ENCODE results near the gene CAB39. TPM values are rescaled to one million over a fixed set of nuclear protein-coding genes. Genes with fewer than 3 reads are reported as not detected.

The CAB39 gene
- total and polyA plus RNA-seq, 2 donors (not counting 1 experiment from before 2014, with no cell fraction given), result 21.7 to 75.7 TPM

- WGBS (ENCODE audit: insufficient coverage), result over 99% methylated on average over 12 of the region's 14 CpGs
- H3K4me2 ChIP-seq (replicated peaks; ENCODE audit: low read depth, low read length, poor library complexity, severe bottlenecking), result no peak overlapping the region
- no peak overlapping the region for H3K4me3 ChIP-seq (ENCODE audit: control extremely low read depth in 1 of 5, extremely low read depth in 1 of 5, insufficient read depth in 1 of 5, low read depth in 2 of 5, low read length in 4 of 5)
- H3K27ac ChIP-seq (ENCODE audit: low read length in 2 of 2), result no peak overlapping the region
- H3K27ac Mint-ChIP-seq, result no peak overlapping the region
- H3K36me3 ChIP-seq (replicated peaks in 1 of 2; ENCODE audit: control extremely low read depth in 1 of 2, control insufficient read depth in 1 of 2, extremely low read depth in 1 of 2, insufficient read depth in 2 of 2, low read length in 1 of 2), result no peaks in the 10 kb centered on the region
- H3K9me3 ChIP-seq (ENCODE audit: control extremely low read depth in 1 of 3, control insufficient read depth in 2 of 3, insufficient read depth in 1 of 3, low read length in 2 of 3), result peaks cover 0 to 5% (median 0%) of the 10 kb centered on the region in 3 donors
- H3K4me3 Mint-ChIP-seq, result peak overlapping the region; percentile 66
- H3K79me2 ChIP-seq (ENCODE audit: control insufficient read depth, insufficient read depth, low read length), result no peaks in the 10 kb centered on the region
- peaks cover 44% of the 10 kb centered on the region for H3K27me3 Mint-ChIP-seq
- H3K27me3 ChIP-seq (replicated peaks in 1 of 4; ENCODE audit: control extremely low read depth in 1 of 4, control insufficient read depth in 3 of 4, insufficient read depth in 4 of 4, low read length in 3 of 4), result peaks cover 0 to 44% (median 20%) of the 10 kb centered on the region in 4 experiments
- TF ChIP-seq CTCF (IDR thresholded peaks at IDR 0.05), result no peak
- TF ChIP-seq EZH2 (IDR thresholded peaks at IDR 0.05; ENCODE audit: borderline replicate concordance, insufficient read depth, low read depth, low read length, poor library complexity, severe bottlenecking), result no peak
- no peaks in the 10 kb centered on the region for H3K9me3 Mint-ChIP-seq (ENCODE audit: insufficient read depth)
- DNase-seq (no peak), ATAC-seq (ENCODE audit: low read depth) (no peak)
- peaks cover 13 to 14% of the 10 kb centered on the region in 2 donors for H3K4me1 ChIP-seq (ENCODE audit: control insufficient read depth in 2 of 2, insufficient read depth in 2 of 2, low read length in 2 of 2)
- POLR2A ChIA-PET, result no interaction called here
- no peaks in the 10 kb centered on the region for H4K20me1 ChIP-seq (ENCODE audit: control insufficient read depth, insufficient read depth, low read length, poor library complexity, severe bottlenecking)
- no peak overlapping the region for H2AFZ ChIP-seq (ENCODE audit: insufficient read depth, low read depth, low read length, poor library complexity, severe bottlenecking)
- CTCF ChIA-PET, result interaction anchor here (0.6 kb wide), 1 partner anchor 59 kb away, joined by 3 read pairs; no protein-coding TSS in a partner anchor
- intact Hi-C loops (cut with micrococcal nuclease), result no loop called here
- no peak overlapping the region for H3K9ac ChIP-seq (ENCODE audit: low read length)
- H3K4me1 Mint-ChIP-seq, result peaks cover 5% of the 10 kb centered on the region
Observed at GRCh38 chr2:230829293-230829692, 116.7 kb downstream of the CAB39 start.

GRCh38 chr2:230829959-230830358 lies 117.3 kb downstream of the CAB39 start:
- Mint-ChIP-seq H3K9me3 (ENCODE audit: insufficient read depth) (no peaks in the 10 kb centered on the region), H3K27me3 (peaks cover 41% of the 10 kb centered on the region), H3K4me3 (no peak overlapping the region), H3K27ac (peak overlapping the region; percentile 15), H3K4me1 (peaks cover 2% of the 10 kb centered on the region)
- Histone ChIP-seq H3K27me3 (replicated peaks in 1 of 4; ENCODE audit: control extremely low read depth in 1 of 4, control insufficient read depth in 3 of 4, insufficient read depth in 4 of 4, low read length in 3 of 4) (peaks cover 0 to 44% (median 20%) of the 10 kb centered on the region in 4 experiments), H3K4me2 (replicated peaks; ENCODE audit: low read depth, low read length, poor library complexity, severe bottlenecking) (no peak overlapping the region), H3K27ac (ENCODE audit: low read length in 2 of 2) (no peak overlapping the region), H4K20me1 (ENCODE audit: control insufficient read depth, insufficient read depth, low read length, poor library complexity, severe bottlenecking) (no peaks in the 10 kb centered on the region), H3K4me3 (ENCODE audit: control extremely low read depth in 1 of 5, extremely low read depth in 1 of 5, insufficient read depth in 1 of 5, low read depth in 2 of 5, low read length in 4 of 5) (no peak overlapping the region), H2AFZ (ENCODE audit: insufficient read depth, low read depth, low read length, poor library complexity, severe bottlenecking) (no peak overlapping the region), H3K79me2 (ENCODE audit: control insufficient read depth, insufficient read depth, low read length) (no peaks in the 10 kb centered on the region), H3K4me1 (ENCODE audit: control insufficient read depth in 2 of 2, insufficient read depth in 2 of 2, low read length in 2 of 2) (peaks cover 9 to 11% of the 10 kb centered on the region in 2 donors), H3K9ac (ENCODE audit: low read length) (no peak overlapping the region), H3K36me3 (replicated peaks in 1 of 2; ENCODE audit: control extremely low read depth in 1 of 2, control insufficient read depth in 1 of 2, extremely low read depth in 1 of 2, insufficient read depth in 2 of 2, low read length in 1 of 2) (no peaks in the 10 kb centered on the region), H3K9me3 (ENCODE audit: control extremely low read depth in 1 of 3, control insufficient read depth in 2 of 3, insufficient read depth in 1 of 3, low read length in 2 of 3) (peaks cover 0 to 5% (median 0%) of the 10 kb centered on the region in 3 donors)
- DNase-seq, result no peak
- POLR2A ChIA-PET, result no interaction called here
- CTCF ChIA-PET, result interaction anchor here (0.6 kb wide), 1 partner anchor 60 kb away, joined by 3 read pairs; no protein-coding TSS in a partner anchor
- intact Hi-C loops (cut with micrococcal nuclease), result no loop called here
- TF ChIP-seq CTCF (IDR thresholded peaks at IDR 0.05) (no peak), EZH2 (IDR thresholded peaks at IDR 0.05; ENCODE audit: borderline replicate concordance, insufficient read depth, low read depth, low read length, poor library complexity, severe bottlenecking) (no peak)
- ATAC-seq (ENCODE audit: low read depth), result no peak
- 92% methylated on average over 7 of the region's 7 CpGs for WGBS (ENCODE audit: insufficient coverage)

All from B cell (primary cell).